Neural cell (in vitro differentiated cells): Measurements from ENCODE around the gene MYO7B. TPM values are rescaled to one million over a fixed set of nuclear protein-coding genes. Genes with fewer than 3 reads are reported as not detected.
"Not testable (repeated sequence)": the region's sequence is repeated elsewhere in the genome, so short reads cannot be mapped to it uniquely, and the experiment has no call there.

Experiments
- H2AFZ ChIP-seq: fragments of 200-600, 300-800 bp; sonication (generic), shearing (Covaris generic); 2 replicates; pipeline ENCODE4 v1.6.0; 2014; ENCODE audit warnings: low read depth, mild to moderate bottlenecking, antibody characterized with exemption, low read length, moderate library complexity
- H3F3A ChIP-seq: fragments of 200-600 bp; shearing (Covaris generic); 2 replicates; pipeline ENCODE4 v1.6.1; 2016; ENCODE audit warnings: mild to moderate bottlenecking, moderate library complexity, mixed read lengths, antibody characterized with exemption, low read length; ENCODE audit not compliant: insufficient read depth, poor library complexity, severe bottlenecking
- H3K27ac ChIP-seq: fragments of 200-600, 300-800 bp; sonication (generic), shearing (Covaris generic); 2 replicates; pipeline ENCODE4 v1.5.1; 2014; ENCODE audit warnings: mild to moderate bottlenecking, low read length, moderate library complexity
- H3K27me3 ChIP-seq: fragments of 300-800, 200-600 bp; sonication (generic), shearing (Covaris generic); 2 replicates; pipeline ENCODE4 v1.6.0; 2014; ENCODE audit warnings: mild to moderate bottlenecking, low read depth, low read length, moderate library complexity; ENCODE audit not compliant: insufficient read depth
- H3K36me3 ChIP-seq: fragments of 300-800, 200-600 bp; sonication (generic), shearing (Covaris generic); 2 replicates; pipeline ENCODE4 v1.5.1; 2014; ENCODE audit warnings: mild to moderate bottlenecking, antibody characterized with exemption, low read length, moderate library complexity; ENCODE audit not compliant: insufficient read depth
- H3K4me2 ChIP-seq: fragments of 300-800, 200-600 bp; sonication (generic), shearing (Covaris generic); 2 replicates; pipeline ENCODE4 v1.6.0; 2014; ENCODE audit warnings: mild to moderate bottlenecking, low read length
- H3K4me3 ChIP-seq: fragments of 300-800, 200-600 bp; sonication (generic), shearing (Covaris generic); 2 replicates; pipeline ENCODE4 v1.5.1; 2014; ENCODE audit warnings: mild to moderate bottlenecking, low read length, moderate library complexity
- H3K79me2 ChIP-seq: fragments of 200-600 bp; shearing (Covaris generic); replicated peaks from 2 replicates; pipeline ENCODE4 v1.6.0; 2014; ENCODE audit warnings: mild to moderate bottlenecking, low read length, moderate library complexity; ENCODE audit not compliant: insufficient read depth
- H3K9ac ChIP-seq: fragments of 300-800, 200-600 bp; sonication (generic), shearing (Covaris generic); 2 replicates; pipeline ENCODE4 v1.6.1; 2016; ENCODE audit warnings: mild to moderate bottlenecking, low read length, mixed read lengths
- H3K9me2 ChIP-seq: fragments of 200-600 bp; shearing (Covaris generic); 2 replicates; pipeline ENCODE4 v1.6.1; 2016; ENCODE audit warnings: mild to moderate bottlenecking, low read length, mixed read lengths; ENCODE audit not compliant: insufficient read depth
- H3K9me3 ChIP-seq: fragments of 200-600, 300-800 bp; sonication (generic), shearing (Covaris generic); 2 replicates; pipeline ENCODE4 v1.6.1; 2016; ENCODE audit warnings: mild to moderate bottlenecking, mixed run types, low read length, moderate library complexity, mixed read lengths
- H4K20me1 ChIP-seq: fragments of 200-600 bp; shearing (Covaris generic); 2 replicates; pipeline ENCODE4 v1.6.1; 2016; ENCODE audit warnings: mild to moderate bottlenecking, mixed run types; ENCODE audit not compliant: insufficient read depth
- EP300 ChIP-seq: fragments of 450-650 bp; conservative IDR thresholded peaks from 2 replicates; pipeline ENCODE4 v1.6.1; 2014; ENCODE audit warnings: antibody characterized with exemption, mild to moderate bottlenecking, moderate library complexity; ENCODE audit not compliant: poor library complexity, severe bottlenecking
- EZH2 ChIP-seq: fragments of 200-600, 300-800 bp; shearing (Covaris generic), sonication (generic); IDR thresholded peaks from 2 replicates; pipeline ENCODE4 v1.6.1; 2014; ENCODE audit warnings: antibody characterized with exemption, low read length, borderline replicate concordance, mild to moderate bottlenecking; ENCODE audit not compliant: insufficient read depth, poor library complexity, severe bottlenecking
- MXI1 ChIP-seq: fragments of 450-650 bp; conservative IDR thresholded peaks from 2 replicates; pipeline ENCODE4 v1.6.1; 2014; ENCODE audit warnings: antibody characterized with exemption, mild to moderate bottlenecking; ENCODE audit not compliant: poor library complexity, severe bottlenecking
- POLR2AphosphoS5 ChIP-seq: IDR thresholded peaks from 2 replicates; pipeline ENCODE4 v1.6.1; 2012
- RAD21 ChIP-seq: fragments of 450-650 bp; conservative IDR thresholded peaks from 2 replicates; pipeline ENCODE4 v1.6.1; 2014; ENCODE audit warnings: antibody characterized with exemption, mild to moderate bottlenecking, moderate library complexity
- SMC3 ChIP-seq: fragments of 450-650 bp; conservative IDR thresholded peaks from 2 replicates; pipeline ENCODE4 v1.6.1; 2014; ENCODE audit warnings: antibody characterized with exemption, mild to moderate bottlenecking, moderate library complexity; ENCODE audit not compliant: poor library complexity
- TAF1 ChIP-seq: IDR thresholded peaks from 2 replicates; pipeline ENCODE4 v1.6.1; 2012; ENCODE audit warnings: low read depth
- polyA plus RNA-seq: library from polyadenylated mRNA; depleted of rRNA; stranded (reverse); fragments of >200 nt; gene quantifications from 2 replicates; pipeline ENCODE4 v1.2.3, GENCODE V29; 2014
- TF ChIP-seq, protein P1 (sequence below): IDR thresholded peaks from 2 replicates; pipeline ENCODE4 v1.6.1; 2012; ENCODE audit warnings: borderline replicate concordance
- TF ChIP-seq, protein P2 (sequence below): fragments of 450-650 bp; IDR thresholded peaks from 2 replicates; pipeline ENCODE4 v1.5.1; 2014; ENCODE audit warnings: antibody characterized with exemption, mild to moderate bottlenecking, moderate library complexity; ENCODE audit not compliant: poor library complexity, severe bottlenecking

Gene MYO7B
- polyA plus RNA-seq, 1 donor from 2014 or later, result 0.16 TPM

DNA sequence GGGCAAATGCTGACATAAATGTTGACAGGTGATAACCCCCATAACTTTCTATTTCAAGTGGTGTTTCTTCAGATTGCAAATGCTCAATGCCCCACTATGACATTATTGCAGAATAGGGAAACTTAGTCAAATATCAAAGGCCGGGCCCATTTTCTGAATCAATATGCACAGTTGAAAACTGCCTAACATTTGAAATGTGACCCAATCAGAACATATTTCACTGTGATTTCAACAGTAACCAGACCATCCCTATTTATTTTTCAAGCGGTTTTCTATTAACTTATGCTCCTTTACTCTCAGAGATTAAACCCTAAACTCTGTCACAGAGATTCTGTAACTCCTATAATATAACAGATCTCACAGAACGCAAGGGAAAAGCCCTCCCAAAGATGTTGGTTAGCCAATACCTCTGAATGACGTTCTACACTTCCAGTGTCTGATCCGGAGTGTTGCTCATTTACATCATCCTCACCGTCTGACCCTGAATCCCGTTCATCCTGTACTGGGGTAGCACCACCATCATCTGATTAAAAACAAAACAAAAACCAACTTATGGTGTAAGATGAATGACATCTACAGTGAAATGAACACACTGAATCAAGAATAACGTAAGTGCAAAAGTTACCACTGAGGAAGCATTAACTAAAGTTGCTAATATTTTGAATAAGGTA lies 12.1 kb upstream of the MYO7B start:
- Histone ChIP-seq H3K27me3 (no peaks in the 10 kb centered on the region), H3K79me2 (peaks cover 64% of the 10 kb centered on the region), H3F3A (peaks cover 6% of the 10 kb centered on the region), H3K9me2 (no peaks in the 10 kb centered on the region), H3K27ac (no peak overlapping the region), H3K9me3 (no peaks in the 10 kb centered on the region), H3K36me3 (no peaks in the 10 kb centered on the region), H4K20me1 (no peaks in the 10 kb centered on the region), H3K9ac (no peak overlapping the region), H3K4me2 (no peak overlapping the region), H2AFZ (no peak overlapping the region), H3K4me3 (peak overlapping the region; percentile 16)
- TF ChIP-seq, protein P1, sequence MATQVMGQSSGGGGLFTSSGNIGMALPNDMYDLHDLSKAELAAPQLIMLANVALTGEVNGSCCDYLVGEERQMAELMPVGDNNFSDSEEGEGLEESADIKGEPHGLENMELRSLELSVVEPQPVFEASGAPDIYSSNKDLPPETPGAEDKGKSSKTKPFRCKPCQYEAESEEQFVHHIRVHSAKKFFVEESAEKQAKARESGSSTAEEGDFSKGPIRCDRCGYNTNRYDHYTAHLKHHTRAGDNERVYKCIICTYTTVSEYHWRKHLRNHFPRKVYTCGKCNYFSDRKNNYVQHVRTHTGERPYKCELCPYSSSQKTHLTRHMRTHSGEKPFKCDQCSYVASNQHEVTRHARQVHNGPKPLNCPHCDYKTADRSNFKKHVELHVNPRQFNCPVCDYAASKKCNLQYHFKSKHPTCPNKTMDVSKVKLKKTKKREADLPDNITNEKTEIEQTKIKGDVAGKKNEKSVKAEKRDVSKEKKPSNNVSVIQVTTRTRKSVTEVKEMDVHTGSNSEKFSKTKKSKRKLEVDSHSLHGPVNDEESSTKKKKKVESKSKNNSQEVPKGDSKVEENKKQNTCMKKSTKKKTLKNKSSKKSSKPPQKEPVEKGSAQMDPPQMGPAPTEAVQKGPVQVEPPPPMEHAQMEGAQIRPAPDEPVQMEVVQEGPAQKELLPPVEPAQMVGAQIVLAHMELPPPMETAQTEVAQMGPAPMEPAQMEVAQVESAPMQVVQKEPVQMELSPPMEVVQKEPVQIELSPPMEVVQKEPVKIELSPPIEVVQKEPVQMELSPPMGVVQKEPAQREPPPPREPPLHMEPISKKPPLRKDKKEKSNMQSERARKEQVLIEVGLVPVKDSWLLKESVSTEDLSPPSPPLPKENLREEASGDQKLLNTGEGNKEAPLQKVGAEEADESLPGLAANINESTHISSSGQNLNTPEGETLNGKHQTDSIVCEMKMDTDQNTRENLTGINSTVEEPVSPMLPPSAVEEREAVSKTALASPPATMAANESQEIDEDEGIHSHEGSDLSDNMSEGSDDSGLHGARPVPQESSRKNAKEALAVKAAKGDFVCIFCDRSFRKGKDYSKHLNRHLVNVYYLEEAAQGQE, result no peak
- TF ChIP-seq TAF1 (no peak), EP300 (no peak), POLR2AphosphoS5 (no peak), SMC3 (no peak), EZH2 (no peak), MXI1 (no peak), RAD21 (no peak)
- TF ChIP-seq, protein P2, sequence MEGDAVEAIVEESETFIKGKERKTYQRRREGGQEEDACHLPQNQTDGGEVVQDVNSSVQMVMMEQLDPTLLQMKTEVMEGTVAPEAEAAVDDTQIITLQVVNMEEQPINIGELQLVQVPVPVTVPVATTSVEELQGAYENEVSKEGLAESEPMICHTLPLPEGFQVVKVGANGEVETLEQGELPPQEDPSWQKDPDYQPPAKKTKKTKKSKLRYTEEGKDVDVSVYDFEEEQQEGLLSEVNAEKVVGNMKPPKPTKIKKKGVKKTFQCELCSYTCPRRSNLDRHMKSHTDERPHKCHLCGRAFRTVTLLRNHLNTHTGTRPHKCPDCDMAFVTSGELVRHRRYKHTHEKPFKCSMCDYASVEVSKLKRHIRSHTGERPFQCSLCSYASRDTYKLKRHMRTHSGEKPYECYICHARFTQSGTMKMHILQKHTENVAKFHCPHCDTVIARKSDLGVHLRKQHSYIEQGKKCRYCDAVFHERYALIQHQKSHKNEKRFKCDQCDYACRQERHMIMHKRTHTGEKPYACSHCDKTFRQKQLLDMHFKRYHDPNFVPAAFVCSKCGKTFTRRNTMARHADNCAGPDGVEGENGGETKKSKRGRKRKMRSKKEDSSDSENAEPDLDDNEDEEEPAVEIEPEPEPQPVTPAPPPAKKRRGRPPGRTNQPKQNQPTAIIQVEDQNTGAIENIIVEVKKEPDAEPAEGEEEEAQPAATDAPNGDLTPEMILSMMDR, result no peak

DNA sequence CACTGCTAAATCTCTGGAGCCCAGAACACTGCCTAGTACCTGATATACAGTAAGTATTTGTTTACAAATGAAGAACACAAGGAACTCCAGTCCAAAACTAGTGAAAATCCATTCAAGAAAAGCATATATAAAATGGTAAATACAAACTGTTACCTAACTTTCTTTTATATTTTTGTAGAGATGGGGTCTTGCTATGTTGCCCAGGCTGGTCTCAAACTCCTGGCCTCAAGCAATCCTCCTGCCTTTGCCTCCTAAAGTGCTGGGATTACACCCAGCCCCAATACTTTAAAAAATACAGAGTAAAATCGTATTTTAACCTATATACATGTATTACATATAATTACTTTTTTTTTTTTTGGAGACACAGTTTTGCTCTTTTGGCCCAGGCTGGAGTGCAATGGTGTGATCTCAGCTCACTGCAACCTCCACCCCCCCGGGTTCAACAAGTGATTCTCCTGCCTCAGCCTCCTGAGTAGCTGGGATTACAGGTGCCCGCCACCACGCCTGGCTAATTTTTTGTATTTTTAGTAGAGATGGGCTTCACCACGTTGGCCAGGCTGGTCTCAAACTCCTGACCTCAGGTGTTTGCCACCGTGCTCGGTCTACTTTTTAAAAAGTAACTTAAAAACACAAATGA lies 11.2 kb upstream of the MYO7B start:
- H3K36me3 ChIP-seq, H4K20me1 ChIP-seq, H3K9me2 ChIP-seq, H3K9me3 ChIP-seq, H2AFZ ChIP-seq, H3K9ac ChIP-seq, H3K27me3 ChIP-seq, H3K4me2 ChIP-seq, H3F3A ChIP-seq, H3K27ac ChIP-seq: not testable (repeated sequence)
- Histone ChIP-seq H3K79me2 (peaks cover 55% of the 10 kb centered on the region), H3K4me3 (peak overlapping the region; percentile 16)
